Neural cell (in vitro differentiated cells): ENCODE results near the gene LURAP1L. TPM values are rescaled to one million over a fixed set of nuclear protein-coding genes. Genes with fewer than 3 reads are reported as not detected.

ENCODE experiments used
- H2AFZ ChIP-seq: fragments of 200-600, 300-800 bp; sonication (generic), shearing (Covaris generic); 2 replicates; pipeline ENCODE4 v1.6.0; 2014; ENCODE audit warnings: low read depth, mild to moderate bottlenecking, antibody characterized with exemption, low read length, moderate library complexity
- H3F3A ChIP-seq: fragments of 200-600 bp; shearing (Covaris generic); 2 replicates; pipeline ENCODE4 v1.6.1; 2016; ENCODE audit warnings: mild to moderate bottlenecking, moderate library complexity, mixed read lengths, antibody characterized with exemption, low read length; ENCODE audit not compliant: insufficient read depth, poor library complexity, severe bottlenecking
- H3K27ac ChIP-seq: fragments of 200-600, 300-800 bp; sonication (generic), shearing (Covaris generic); 2 replicates; pipeline ENCODE4 v1.5.1; 2014; ENCODE audit warnings: mild to moderate bottlenecking, low read length, moderate library complexity
- H3K27me3 ChIP-seq: fragments of 300-800, 200-600 bp; sonication (generic), shearing (Covaris generic); 2 replicates; pipeline ENCODE4 v1.6.0; 2014; ENCODE audit warnings: mild to moderate bottlenecking, low read depth, low read length, moderate library complexity; ENCODE audit not compliant: insufficient read depth
- H3K36me3 ChIP-seq: fragments of 300-800, 200-600 bp; sonication (generic), shearing (Covaris generic); 2 replicates; pipeline ENCODE4 v1.5.1; 2014; ENCODE audit warnings: mild to moderate bottlenecking, antibody characterized with exemption, low read length, moderate library complexity; ENCODE audit not compliant: insufficient read depth
- H3K4me2 ChIP-seq: fragments of 300-800, 200-600 bp; sonication (generic), shearing (Covaris generic); 2 replicates; pipeline ENCODE4 v1.6.0; 2014; ENCODE audit warnings: mild to moderate bottlenecking, low read length
- H3K4me3 ChIP-seq: fragments of 300-800, 200-600 bp; sonication (generic), shearing (Covaris generic); 2 replicates; pipeline ENCODE4 v1.5.1; 2014; ENCODE audit warnings: mild to moderate bottlenecking, low read length, moderate library complexity
- H3K79me2 ChIP-seq: fragments of 200-600 bp; shearing (Covaris generic); replicated peaks from 2 replicates; pipeline ENCODE4 v1.6.0; 2014; ENCODE audit warnings: mild to moderate bottlenecking, low read length, moderate library complexity; ENCODE audit not compliant: insufficient read depth
- H3K9ac ChIP-seq: fragments of 300-800, 200-600 bp; sonication (generic), shearing (Covaris generic); 2 replicates; pipeline ENCODE4 v1.6.1; 2016; ENCODE audit warnings: mild to moderate bottlenecking, low read length, mixed read lengths
- H3K9me2 ChIP-seq: fragments of 200-600 bp; shearing (Covaris generic); 2 replicates; pipeline ENCODE4 v1.6.1; 2016; ENCODE audit warnings: mild to moderate bottlenecking, low read length, mixed read lengths; ENCODE audit not compliant: insufficient read depth
- H3K9me3 ChIP-seq: fragments of 200-600, 300-800 bp; sonication (generic), shearing (Covaris generic); 2 replicates; pipeline ENCODE4 v1.6.1; 2016; ENCODE audit warnings: mild to moderate bottlenecking, mixed run types, low read length, moderate library complexity, mixed read lengths
- H4K20me1 ChIP-seq: fragments of 200-600 bp; shearing (Covaris generic); 2 replicates; pipeline ENCODE4 v1.6.1; 2016; ENCODE audit warnings: mild to moderate bottlenecking, mixed run types; ENCODE audit not compliant: insufficient read depth
- EP300 ChIP-seq: fragments of 450-650 bp; conservative IDR thresholded peaks from 2 replicates; pipeline ENCODE4 v1.6.1; 2014; ENCODE audit warnings: antibody characterized with exemption, mild to moderate bottlenecking, moderate library complexity; ENCODE audit not compliant: poor library complexity, severe bottlenecking
- EZH2 ChIP-seq: fragments of 200-600, 300-800 bp; shearing (Covaris generic), sonication (generic); IDR thresholded peaks from 2 replicates; pipeline ENCODE4 v1.6.1; 2014; ENCODE audit warnings: antibody characterized with exemption, low read length, borderline replicate concordance, mild to moderate bottlenecking; ENCODE audit not compliant: insufficient read depth, poor library complexity, severe bottlenecking
- MXI1 ChIP-seq: fragments of 450-650 bp; conservative IDR thresholded peaks from 2 replicates; pipeline ENCODE4 v1.6.1; 2014; ENCODE audit warnings: antibody characterized with exemption, mild to moderate bottlenecking; ENCODE audit not compliant: poor library complexity, severe bottlenecking
- POLR2AphosphoS5 ChIP-seq: IDR thresholded peaks from 2 replicates; pipeline ENCODE4 v1.6.1; 2012
- RAD21 ChIP-seq: fragments of 450-650 bp; conservative IDR thresholded peaks from 2 replicates; pipeline ENCODE4 v1.6.1; 2014; ENCODE audit warnings: antibody characterized with exemption, mild to moderate bottlenecking, moderate library complexity
- SMC3 ChIP-seq: fragments of 450-650 bp; conservative IDR thresholded peaks from 2 replicates; pipeline ENCODE4 v1.6.1; 2014; ENCODE audit warnings: antibody characterized with exemption, mild to moderate bottlenecking, moderate library complexity; ENCODE audit not compliant: poor library complexity
- TAF1 ChIP-seq: IDR thresholded peaks from 2 replicates; pipeline ENCODE4 v1.6.1; 2012; ENCODE audit warnings: low read depth
- polyA plus RNA-seq: library from polyadenylated mRNA; depleted of rRNA; stranded (reverse); fragments of >200 nt; gene quantifications from 2 replicates; pipeline ENCODE4 v1.2.3, GENCODE V29; 2014
- TF ChIP-seq, protein P1 (sequence below): fragments of 450-650 bp; IDR thresholded peaks from 2 replicates; pipeline ENCODE4 v1.5.1; 2014; ENCODE audit warnings: antibody characterized with exemption, mild to moderate bottlenecking, moderate library complexity; ENCODE audit not compliant: poor library complexity, severe bottlenecking
- TF ChIP-seq, protein P2 (sequence below): IDR thresholded peaks from 2 replicates; pipeline ENCODE4 v1.6.1; 2012; ENCODE audit warnings: borderline replicate concordance

Gene LURAP1L
- polyA plus RNA-seq, 1 donor from 2014 or later = 0.59 TPM

DNA sequence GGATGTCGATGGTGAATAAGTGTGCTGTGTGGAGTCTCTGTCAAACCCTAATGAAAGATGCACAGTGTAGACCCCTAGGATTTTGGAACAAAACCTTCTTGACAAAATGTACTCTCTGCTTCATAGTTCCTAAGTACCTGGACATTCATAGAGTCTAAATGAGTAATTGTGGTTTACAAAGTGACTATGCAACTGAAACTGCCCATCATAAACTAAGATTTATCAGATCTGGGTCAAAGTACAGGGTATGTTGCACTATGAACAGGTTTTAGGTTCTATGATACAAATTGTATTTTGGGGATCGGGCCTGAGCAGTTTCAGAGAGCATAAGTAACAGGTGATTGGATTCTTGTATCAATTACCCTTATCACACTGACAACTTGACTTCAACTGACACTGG, 79.4 kb downstream of the LURAP1L start:
- TF ChIP-seq MXI1 = no peak
- Histone ChIP-seq H3F3A (no peaks in the 10 kb centered on the region), H3K4me2 (no peak overlapping the region)

DNA sequence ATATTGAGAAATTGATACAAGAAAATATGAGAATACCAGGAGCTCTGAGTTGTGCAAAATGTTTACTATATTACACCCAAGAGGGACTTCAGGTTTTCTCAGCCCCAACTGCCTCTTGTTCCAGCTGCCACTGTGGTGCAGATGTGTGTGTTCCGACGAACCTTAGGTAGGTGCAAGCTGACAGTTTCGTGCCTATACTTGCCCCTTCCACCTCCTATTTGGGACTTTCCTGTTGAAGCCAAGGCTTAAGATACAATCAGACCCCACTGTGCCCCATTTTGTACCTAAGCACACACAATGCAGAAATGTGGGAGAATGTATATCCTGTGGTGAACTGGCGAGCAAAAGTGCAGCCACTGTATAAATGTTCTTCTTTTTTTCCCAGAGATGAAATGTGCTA, 80.2 kb downstream of the LURAP1L start:
- Histone ChIP-seq H3K4me3 (no peak overlapping the region), H3F3A (no peaks in the 10 kb centered on the region), H3K9ac (no peak overlapping the region), H4K20me1 (no peaks in the 10 kb centered on the region), H3K4me2 (no peak overlapping the region), H3K9me3 (no peaks in the 10 kb centered on the region), H2AFZ (no peak overlapping the region), H3K79me2 (no peaks in the 10 kb centered on the region), H3K27me3 (no peaks in the 10 kb centered on the region), H3K9me2 (no peaks in the 10 kb centered on the region), H3K27ac (no peak overlapping the region), H3K36me3 (no peaks in the 10 kb centered on the region)
- TF ChIP-seq, protein P1, sequence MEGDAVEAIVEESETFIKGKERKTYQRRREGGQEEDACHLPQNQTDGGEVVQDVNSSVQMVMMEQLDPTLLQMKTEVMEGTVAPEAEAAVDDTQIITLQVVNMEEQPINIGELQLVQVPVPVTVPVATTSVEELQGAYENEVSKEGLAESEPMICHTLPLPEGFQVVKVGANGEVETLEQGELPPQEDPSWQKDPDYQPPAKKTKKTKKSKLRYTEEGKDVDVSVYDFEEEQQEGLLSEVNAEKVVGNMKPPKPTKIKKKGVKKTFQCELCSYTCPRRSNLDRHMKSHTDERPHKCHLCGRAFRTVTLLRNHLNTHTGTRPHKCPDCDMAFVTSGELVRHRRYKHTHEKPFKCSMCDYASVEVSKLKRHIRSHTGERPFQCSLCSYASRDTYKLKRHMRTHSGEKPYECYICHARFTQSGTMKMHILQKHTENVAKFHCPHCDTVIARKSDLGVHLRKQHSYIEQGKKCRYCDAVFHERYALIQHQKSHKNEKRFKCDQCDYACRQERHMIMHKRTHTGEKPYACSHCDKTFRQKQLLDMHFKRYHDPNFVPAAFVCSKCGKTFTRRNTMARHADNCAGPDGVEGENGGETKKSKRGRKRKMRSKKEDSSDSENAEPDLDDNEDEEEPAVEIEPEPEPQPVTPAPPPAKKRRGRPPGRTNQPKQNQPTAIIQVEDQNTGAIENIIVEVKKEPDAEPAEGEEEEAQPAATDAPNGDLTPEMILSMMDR = no peak
- no peak for TF ChIP-seq SMC3
- TF ChIP-seq MXI1 = no peak
- TF ChIP-seq POLR2AphosphoS5 = no peak
- TF ChIP-seq TAF1 = no peak
- TF ChIP-seq EZH2 = no peak
- no peak for TF ChIP-seq EP300
- no peak for TF ChIP-seq RAD21
- TF ChIP-seq, protein P2, sequence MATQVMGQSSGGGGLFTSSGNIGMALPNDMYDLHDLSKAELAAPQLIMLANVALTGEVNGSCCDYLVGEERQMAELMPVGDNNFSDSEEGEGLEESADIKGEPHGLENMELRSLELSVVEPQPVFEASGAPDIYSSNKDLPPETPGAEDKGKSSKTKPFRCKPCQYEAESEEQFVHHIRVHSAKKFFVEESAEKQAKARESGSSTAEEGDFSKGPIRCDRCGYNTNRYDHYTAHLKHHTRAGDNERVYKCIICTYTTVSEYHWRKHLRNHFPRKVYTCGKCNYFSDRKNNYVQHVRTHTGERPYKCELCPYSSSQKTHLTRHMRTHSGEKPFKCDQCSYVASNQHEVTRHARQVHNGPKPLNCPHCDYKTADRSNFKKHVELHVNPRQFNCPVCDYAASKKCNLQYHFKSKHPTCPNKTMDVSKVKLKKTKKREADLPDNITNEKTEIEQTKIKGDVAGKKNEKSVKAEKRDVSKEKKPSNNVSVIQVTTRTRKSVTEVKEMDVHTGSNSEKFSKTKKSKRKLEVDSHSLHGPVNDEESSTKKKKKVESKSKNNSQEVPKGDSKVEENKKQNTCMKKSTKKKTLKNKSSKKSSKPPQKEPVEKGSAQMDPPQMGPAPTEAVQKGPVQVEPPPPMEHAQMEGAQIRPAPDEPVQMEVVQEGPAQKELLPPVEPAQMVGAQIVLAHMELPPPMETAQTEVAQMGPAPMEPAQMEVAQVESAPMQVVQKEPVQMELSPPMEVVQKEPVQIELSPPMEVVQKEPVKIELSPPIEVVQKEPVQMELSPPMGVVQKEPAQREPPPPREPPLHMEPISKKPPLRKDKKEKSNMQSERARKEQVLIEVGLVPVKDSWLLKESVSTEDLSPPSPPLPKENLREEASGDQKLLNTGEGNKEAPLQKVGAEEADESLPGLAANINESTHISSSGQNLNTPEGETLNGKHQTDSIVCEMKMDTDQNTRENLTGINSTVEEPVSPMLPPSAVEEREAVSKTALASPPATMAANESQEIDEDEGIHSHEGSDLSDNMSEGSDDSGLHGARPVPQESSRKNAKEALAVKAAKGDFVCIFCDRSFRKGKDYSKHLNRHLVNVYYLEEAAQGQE = no peak

More for the DNA sequence above, 79.4 kb downstream of the LURAP1L start:
- Histone ChIP-seq H3K9me3 (no peaks in the 10 kb centered on the region), H3K9ac (no peak overlapping the region), H4K20me1 (no peaks in the 10 kb centered on the region), H2AFZ (no peak overlapping the region), H3K9me2 (no peaks in the 10 kb centered on the region), H3K36me3 (no peaks in the 10 kb centered on the region), H3K27me3 (no peaks in the 10 kb centered on the region), H3K4me3 (no peak overlapping the region), H3K27ac (no peak overlapping the region), H3K79me2 (no peaks in the 10 kb centered on the region)

DNA sequence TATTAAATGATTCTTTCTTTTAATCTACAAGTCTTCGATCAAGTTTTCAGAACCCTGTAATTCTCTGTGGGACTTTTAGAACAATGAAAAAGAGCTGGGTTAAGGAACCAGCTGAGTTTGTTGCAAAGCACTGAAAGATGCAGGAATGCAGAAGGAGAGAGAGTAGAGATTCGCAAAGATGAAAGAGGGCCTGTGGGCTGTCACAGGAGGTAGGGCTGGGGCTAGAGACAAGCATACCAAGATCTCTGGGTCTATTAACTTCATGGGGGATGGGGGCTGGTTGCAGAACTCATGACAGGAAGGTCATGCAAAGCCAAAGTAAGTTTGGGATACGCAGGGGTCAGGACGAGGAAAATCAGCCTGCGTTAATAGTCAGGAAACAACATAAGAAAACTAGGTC, 81.8 kb downstream of the LURAP1L start:
- Histone ChIP-seq H3K36me3 (no peaks in the 10 kb centered on the region), H3K4me3 (no peak overlapping the region), H2AFZ (no peak overlapping the region), H3K4me2 (no peak overlapping the region), H3K9me2 (no peaks in the 10 kb centered on the region), H3K27ac (no peak overlapping the region), H3K27me3 (no peaks in the 10 kb centered on the region), H3K9ac (no peak overlapping the region), H4K20me1 (no peaks in the 10 kb centered on the region), H3K9me3 (no peaks in the 10 kb centered on the region), H3K79me2 (no peaks in the 10 kb centered on the region), H3F3A (no peaks in the 10 kb centered on the region)
- no peak for TF ChIP-seq MXI1
- no peak for TF ChIP-seq TAF1
- no peak for TF ChIP-seq EZH2
- TF ChIP-seq SMC3 = no peak
- no peak for TF ChIP-seq POLR2AphosphoS5
- no peak for TF ChIP-seq RAD21
- TF ChIP-seq, protein P1 = no peak
- no peak for TF ChIP-seq EP300
- TF ChIP-seq, protein P2 = no peak
